ENCODE measurements around the gene TMEM59.

GRCh38 chr1:54054438-54054749, 1.4 kb upstream of the TMEM59 start:
- TF ChIP-seq EZH2 (IDR thresholded peaks at IDR 0.05; ENCODE audit: low read length) = no peak
- no peak for TF ChIP-seq CTCF (optimal IDR thresholded peaks at IDR 0.05 in 1 of 3, IDR thresholded peaks at IDR 0.05 in 1 of 3, conservative IDR thresholded peaks at IDR 0.05 in 1 of 3; ENCODE audit: extremely low read depth in 1 of 3, insufficient read depth in 2 of 3, low read length in 3 of 3)

Data from keratinocyte (primary cell).